GM18951 (cell line): ENCODE data around the gene BICRAL.

Experiments used
- POLR2A ChIP-seq: IDR thresholded peaks from 4 replicates; pipeline ENCODE4 v1.6.1; 2011; ENCODE audit warnings: mild to moderate bottlenecking; ENCODE audit not compliant: insufficient read length, insufficient read depth; ENCODE audit errors: extremely low read depth
- in situ Hi-C: fragments of 300-500 bp; cut with MboI; formaldehyde crosslinking; loops from one replicate; pipeline ENCODE4 v1.12.0; 2022; ENCODE audit warnings: low sequenced_read_pairs, mixed read lengths, inconsistent platforms; ENCODE audit not compliant: unreplicated experiment

Gene BICRAL

GRCh38 chr6:42911171-42912021 lies 129.5 kb downstream of the BICRAL start:
- no peak for TF ChIP-seq POLR2A
- in situ Hi-C loops, result no loop called here

DNA sequence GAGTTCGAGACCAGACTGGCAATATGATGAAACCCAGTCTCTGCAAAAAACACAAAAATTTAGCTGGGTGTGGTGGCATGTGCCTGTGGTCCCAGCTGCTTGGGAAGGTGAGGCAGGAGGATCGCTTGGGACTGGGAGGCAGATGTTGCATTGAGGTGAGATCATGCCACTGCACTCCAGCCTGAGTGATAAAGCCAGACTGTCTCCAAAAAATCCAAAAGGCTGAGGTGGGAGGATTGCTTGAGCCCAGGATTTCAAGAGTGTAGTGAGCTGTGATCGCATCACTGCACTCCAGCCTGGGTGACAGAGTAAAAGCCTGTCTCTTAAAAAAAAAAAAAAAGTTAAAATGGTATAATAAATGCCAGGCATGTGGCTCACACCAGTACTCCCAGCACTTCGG lies 132.7 kb downstream of the BICRAL start:
- in situ Hi-C loops, result no loop called here
- TF ChIP-seq POLR2A, result no peak

DNA sequence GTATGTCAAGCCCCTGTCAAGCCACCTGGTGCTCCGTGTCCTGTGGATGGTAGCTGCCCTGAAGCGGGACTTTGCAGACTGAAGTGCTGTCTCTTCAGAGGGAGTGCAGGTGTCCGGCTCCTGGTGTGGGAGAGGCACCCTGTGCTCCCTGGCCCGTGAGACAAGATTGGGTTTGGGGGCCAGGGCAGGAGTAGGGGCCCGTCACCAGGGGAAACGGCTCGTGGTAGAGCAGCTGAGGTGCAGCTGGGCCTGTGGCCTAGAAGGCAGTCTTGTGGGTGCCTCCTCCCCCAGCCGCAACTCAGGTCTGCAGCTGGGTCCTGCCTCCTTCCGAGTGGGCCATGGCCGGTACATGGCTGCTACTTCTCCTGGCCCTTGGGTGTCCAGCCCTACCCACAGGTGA lies 133.9 kb downstream of the BICRAL start, which contains the start of gene PTCRA:
Gene PTCRA, plus strand, starts transcription at position 322 of the 400 bp plus-strand sequence. Its CDS starts 17 bp downstream, at position 339.
- TF ChIP-seq POLR2A, result no peak
- in situ Hi-C loops, result no loop called here

- TF ChIP-seq POLR2A, result no peak
- in situ Hi-C loops, result no loop called here
These were observed 134.4 kb downstream of the BICRAL start for GRCh38 chr6:42916288-42916687.
